GM19455 (cell line): Measurements from ENCODE around the gene SLC36A4.
"Not testable (repeated sequence)": the region's sequence is repeated elsewhere in the genome, so short reads cannot be mapped to it uniquely, and the experiment has no call there.

ENCODE experiments used
- ATAC-seq: cut with Tn5 transposase; IDR thresholded peaks from one replicate; pipeline ENCODE4 v1.9.1; 2021; ENCODE audit not compliant: unreplicated experiment

Gene SLC36A4

GRCh38 chr11:93194673-93195291 is 3.0 kb downstream of the SLC36A4 start:
- no peak for ATAC-seq

GRCh38 chr11:93193731-93194130 is 4.1 kb downstream of the SLC36A4 start:
- no peak for ATAC-seq

- no peak for ATAC-seq
Measured at GRCh38 chr11:93192163-93192562, 5.6 kb downstream of the SLC36A4 start.

GRCh38 chr11:93189462-93189861 is 8.3 kb downstream of the SLC36A4 start:
- ATAC-seq, result no peak

GRCh38 chr11:93188726-93189125 is 9.1 kb downstream of the SLC36A4 start:
- ATAC-seq, result no peak

- ATAC-seq, result no peak
Measured at GRCh38 chr11:93187290-93187689, 10.5 kb downstream of the SLC36A4 start.

GRCh38 chr11:93177891-93178290 is 19.9 kb downstream of the SLC36A4 start:
- ATAC-seq, result not testable (repeated sequence)

- no peak for ATAC-seq
Measured at GRCh38 chr11:93169950-93170561, 27.7 kb downstream of the SLC36A4 start.

GRCh38 chr11:93169143-93169542 is 28.6 kb downstream of the SLC36A4 start:
- ATAC-seq, result no peak

GRCh38 chr11:93166862-93167261 is 30.9 kb downstream of the SLC36A4 start:
- no peak for ATAC-seq

GRCh38 chr11:93166194-93166593 is 31.6 kb downstream of the SLC36A4 start:
- no peak for ATAC-seq

- no peak for ATAC-seq
Measured at GRCh38 chr11:93160808-93161207, 37.0 kb downstream of the SLC36A4 start.

- ATAC-seq, result no peak
Measured at GRCh38 chr11:93160156-93160555, 37.6 kb downstream of the SLC36A4 start.

GRCh38 chr11:93159721-93160120 is 38.1 kb downstream of the SLC36A4 start:
- no peak for ATAC-seq

GRCh38 chr11:93155738-93156137 is 42.1 kb downstream of the SLC36A4 start:
- no peak for ATAC-seq

GRCh38 chr11:93145390-93145915 is 52.3 kb downstream of the SLC36A4 start:
- ATAC-seq, result no peak

- peak; percentile 89 for ATAC-seq
Measured at GRCh38 chr11:93143800-93144199, 54.0 kb downstream of the SLC36A4 start.

GRCh38 chr11:93143186-93143585 is 54.6 kb downstream of the SLC36A4 start:
- no peak for ATAC-seq

- no peak for ATAC-seq
Measured at GRCh38 chr11:93133488-93134109, 64.2 kb downstream of the SLC36A4 start.

GRCh38 chr11:93132836-93133235 is 65.0 kb downstream of the SLC36A4 start:
- ATAC-seq, result no peak

- no peak for ATAC-seq
Measured at GRCh38 chr11:93131709-93132108, 66.1 kb downstream of the SLC36A4 start.

GRCh38 chr11:93128574-93128973 is 69.2 kb downstream of the SLC36A4 start:
- ATAC-seq, result no peak
